Measurements from ENCODE around the gene TUBGCP6. TPM values are rescaled to one million over a fixed set of nuclear protein-coding genes. Genes with fewer than 3 reads are reported as not detected.

Gene TUBGCP6
- total and polyA plus RNA-seq, 9 donors: 7.5 to 52.2 (median 40.8) TPM

GRCh38 chr22:50182176-50183081 lies 62.4 kb downstream of the TUBGCP6 start:
- H3K4me3 ChIP-seq: no peak overlapping the region
- intact Hi-C loops (cut with DNase I): no loop called here
- no peaks in the 10 kb centered on the region for H3K36me3 ChIP-seq
- 85 to 87% (median 87%) methylated on average over 28 to 31 of the region's 31 CpGs for WGBS, 3 donors
- H3K9me3 ChIP-seq: no peaks in the 10 kb centered on the region
- no peaks in the 10 kb centered on the region for H3K27me3 ChIP-seq
- peak; percentile 12 to 47 (median 43) for DNase-seq
- no peak for TF ChIP-seq EP300 (IDR thresholded peaks at IDR 0.05)
- TF ChIP-seq POLR2A (IDR thresholded peaks at IDR 0.05): no peak
- TF ChIP-seq CTCF (IDR thresholded peaks at IDR 0.05): no peak
- H3K27ac ChIP-seq: no peak overlapping the region
- H3K4me1 ChIP-seq (ENCODE audit: insufficient read depth): peaks cover 9% of the 10 kb centered on the region

- intact Hi-C loops (cut with DNase I): no loop called here
- H3K36me3 ChIP-seq: no peaks in the 10 kb centered on the region
- DNase-seq: peak in 3 of 5 donors; percentile 26 to 36 (median 30)
- no peaks in the 10 kb centered on the region for H3K27me3 ChIP-seq
- WGBS, 3 donors: 91% methylated on average over 27 of the region's 27 CpGs
- H3K4me3 ChIP-seq: no peak overlapping the region
- H3K9me3 ChIP-seq: no peaks in the 10 kb centered on the region
- peaks cover 9% of the 10 kb centered on the region for H3K4me1 ChIP-seq (ENCODE audit: insufficient read depth)
- TF ChIP-seq POLR2A (IDR thresholded peaks at IDR 0.05) (no peak), CTCF (IDR thresholded peaks at IDR 0.05) (no peak), EP300 (IDR thresholded peaks at IDR 0.05) (no peak)
- no peak overlapping the region for H3K27ac ChIP-seq
Measured at GRCh38 chr22:50180727-50181521, 63.9 kb downstream of the TUBGCP6 start.

GRCh38 chr22:50179937-50180726 lies 64.7 kb downstream of the TUBGCP6 start:
- DNase-seq: peak in 3 of 5 donors; percentile 23 to 36 (median 36)
- Histone ChIP-seq H3K4me3 (no peak overlapping the region), H3K27ac (no peak overlapping the region), H3K27me3 (no peaks in the 10 kb centered on the region), H3K4me1 (ENCODE audit: insufficient read depth) (peaks cover 6% of the 10 kb centered on the region), H3K36me3 (no peaks in the 10 kb centered on the region), H3K9me3 (no peaks in the 10 kb centered on the region)
- 81 to 88% (median 85%) methylated on average over 39 of the region's 39 CpGs for WGBS, 3 donors
- intact Hi-C loops (cut with DNase I): no loop called here
- TF ChIP-seq EP300 (IDR thresholded peaks at IDR 0.05): no peak
- TF ChIP-seq CTCF (IDR thresholded peaks at IDR 0.05): no peak
- TF ChIP-seq POLR2A (IDR thresholded peaks at IDR 0.05): no peak
